Measurements from ENCODE around the gene COLEC11.

COLEC11 gene

GRCh38 chr2:3645745-3646389 lies 51.0 kb downstream of the COLEC11 start:
- in situ Hi-C loops (cut with MboI; ENCODE audit: low pct_unique_long_range_greater_than_20kb, low sequenced_read_pairs): no loop called here
- no peak for DNase-seq

GRCh38 chr2:3646446-3646845 lies 51.5 kb downstream of the COLEC11 start:
- DNase-seq: no peak
- in situ Hi-C loops (cut with MboI; ENCODE audit: low pct_unique_long_range_greater_than_20kb, low sequenced_read_pairs): no loop called here

- in situ Hi-C loops (cut with MboI; ENCODE audit: low pct_unique_long_range_greater_than_20kb, low sequenced_read_pairs): no loop called here
- no peak for DNase-seq
Measured at GRCh38 chr2:3647246-3647645, 52.3 kb downstream of the COLEC11 start.

GRCh38 chr2:3647831-3648651 lies 53.1 kb downstream of the COLEC11 start:
- in situ Hi-C loops (cut with MboI; ENCODE audit: low pct_unique_long_range_greater_than_20kb, low sequenced_read_pairs): no loop called here
- DNase-seq: no peak

- DNase-seq: no peak
- in situ Hi-C loops (cut with MboI; ENCODE audit: low pct_unique_long_range_greater_than_20kb, low sequenced_read_pairs): no loop called here
Measured at GRCh38 chr2:3648652-3649177, 53.8 kb downstream of the COLEC11 start.

GRCh38 chr2:3649581-3649980 lies 54.7 kb downstream of the COLEC11 start:
- DNase-seq: no peak
- in situ Hi-C loops (cut with MboI; ENCODE audit: low pct_unique_long_range_greater_than_20kb, low sequenced_read_pairs): no loop called here

GRCh38 chr2:3650140-3650920 lies 55.4 kb downstream of the COLEC11 start:
- DNase-seq: no peak
- in situ Hi-C loops (cut with MboI; ENCODE audit: low pct_unique_long_range_greater_than_20kb, low sequenced_read_pairs): no loop called here

GRCh38 chr2:3651691-3652648 lies 57.1 kb downstream of the COLEC11 start:
- DNase-seq: peak; percentile 17
- in situ Hi-C loops (cut with MboI; ENCODE audit: low pct_unique_long_range_greater_than_20kb, low sequenced_read_pairs): no loop called here

- no peak for DNase-seq
- in situ Hi-C loops (cut with MboI; ENCODE audit: low pct_unique_long_range_greater_than_20kb, low sequenced_read_pairs): no loop called here
Measured at GRCh38 chr2:3652896-3653625, 58.1 kb downstream of the COLEC11 start.

- in situ Hi-C loops (cut with MboI; ENCODE audit: low pct_unique_long_range_greater_than_20kb, low sequenced_read_pairs): no loop called here
- DNase-seq: no peak
Measured at GRCh38 chr2:3654011-3654410, 59.1 kb downstream of the COLEC11 start.

GRCh38 chr2:3654531-3655225 lies 59.8 kb downstream of the COLEC11 start:
- in situ Hi-C loops (cut with MboI; ENCODE audit: low pct_unique_long_range_greater_than_20kb, low sequenced_read_pairs): no loop called here
- DNase-seq: no peak

GRCh38 chr2:3655871-3656761 lies 61.2 kb downstream of the COLEC11 start:
- no peak for DNase-seq
- in situ Hi-C loops (cut with MboI; ENCODE audit: low pct_unique_long_range_greater_than_20kb, low sequenced_read_pairs): no loop called here

- no peak for DNase-seq
- in situ Hi-C loops (cut with MboI; ENCODE audit: low pct_unique_long_range_greater_than_20kb, low sequenced_read_pairs): no loop called here
Measured at GRCh38 chr2:3656762-3657721, 62.1 kb downstream of the COLEC11 start.

GRCh38 chr2:3657881-3658280 lies 63.0 kb downstream of the COLEC11 start, which contains the start of gene ALLC:
TSS of gene ALLC (plus strand) at chr2:3658200. CDS start at chr2:3671158, 12,958 bp downstream.
- in situ Hi-C loops (cut with MboI; ENCODE audit: low pct_unique_long_range_greater_than_20kb, low sequenced_read_pairs): no loop called here
- DNase-seq: no peak

Data from KBM-7 (cell line).